Measurements from ENCODE around the gene MEAF6.

MEAF6 gene

DNA sequence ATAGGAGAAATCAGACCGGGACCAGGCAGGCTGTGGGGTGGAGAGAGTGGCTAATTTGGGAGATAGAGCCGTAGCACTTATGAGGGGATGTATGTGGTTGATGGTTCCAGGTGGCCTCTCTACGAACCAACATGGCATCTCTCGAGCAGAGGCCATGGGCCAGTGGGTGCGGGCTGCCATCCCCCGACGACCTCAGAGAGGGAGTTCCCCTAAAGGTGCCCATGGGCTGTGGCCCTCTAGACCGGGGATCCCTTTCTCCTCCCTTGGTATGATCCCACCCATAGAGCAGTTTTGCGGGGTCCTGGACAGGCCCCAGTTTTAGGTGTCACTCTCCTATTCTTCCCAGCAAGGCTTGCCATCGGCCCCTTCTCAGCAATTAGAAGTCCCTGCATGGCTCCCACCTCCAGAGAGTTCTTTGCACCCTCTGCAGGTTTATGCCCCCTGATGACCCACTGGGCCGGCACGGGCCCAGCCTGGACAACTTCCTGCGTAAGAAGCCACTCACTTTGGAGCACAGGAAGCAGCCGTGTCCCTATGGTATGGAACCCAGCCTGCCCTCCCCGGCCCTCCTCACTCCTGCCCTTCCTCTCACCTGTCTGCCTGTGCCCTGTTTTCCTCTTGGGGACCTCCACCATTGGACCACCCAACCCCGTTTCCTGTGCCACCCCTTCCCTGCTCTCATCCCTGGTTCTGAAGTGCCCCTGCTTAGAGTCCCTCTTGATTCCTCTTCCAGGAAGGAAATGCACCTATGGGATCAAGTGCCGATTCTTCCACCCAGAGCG, 32.4 kb downstream of the MEAF6 start:
- H3K4me3 Mint-ChIP-seq = peak overlapping the region in 1 of 2 donors; percentile 30
- no peaks in the 10 kb centered on the region for H3K9me3 Mint-ChIP-seq
- ATAC-seq (no peak), DNase-seq (no peak)
- peaks cover 74% of the 10 kb centered on the region for H3K4me1 Mint-ChIP-seq
- peak overlapping the region; percentile 76 to 91 for H3K27ac Mint-ChIP-seq
- H3K27me3 Mint-ChIP-seq = no peaks in the 10 kb centered on the region

DNA sequence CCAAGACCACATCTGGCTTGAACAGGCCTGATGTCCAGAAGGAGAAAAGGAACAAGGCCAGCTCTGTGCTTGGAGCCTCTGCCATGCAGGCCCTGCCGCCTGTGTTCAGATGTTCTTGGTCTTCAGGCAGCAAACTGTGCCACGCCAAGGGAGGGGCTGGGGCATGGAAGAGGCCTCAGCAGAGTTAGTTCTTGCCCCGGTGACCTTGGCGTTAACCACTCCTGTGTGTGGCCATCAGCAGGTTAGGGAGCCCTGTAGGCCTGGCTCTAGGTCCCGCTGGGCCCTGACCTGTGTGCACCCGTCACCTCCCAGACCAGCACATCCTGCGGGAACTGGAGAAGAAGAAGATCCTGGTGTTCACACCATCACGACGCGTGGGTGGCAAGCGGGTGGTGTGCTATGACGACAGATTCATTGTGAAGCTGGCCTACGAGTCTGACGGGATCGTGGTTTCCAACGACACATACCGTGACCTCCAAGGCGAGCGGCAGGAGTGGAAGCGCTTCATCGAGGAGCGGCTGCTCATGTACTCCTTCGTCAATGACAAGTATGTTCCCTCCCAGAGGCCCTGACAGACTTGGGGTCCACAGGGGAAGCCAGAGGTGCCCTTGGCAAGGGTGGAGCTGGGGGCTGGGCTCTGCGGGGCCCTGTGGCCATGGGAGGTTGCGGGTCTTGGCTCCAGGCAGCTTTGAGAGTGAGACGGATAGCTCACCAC, 33.1 kb downstream of the MEAF6 start:
- no peak for DNase-seq
- H3K9me3 Mint-ChIP-seq = no peaks in the 10 kb centered on the region

DNA sequence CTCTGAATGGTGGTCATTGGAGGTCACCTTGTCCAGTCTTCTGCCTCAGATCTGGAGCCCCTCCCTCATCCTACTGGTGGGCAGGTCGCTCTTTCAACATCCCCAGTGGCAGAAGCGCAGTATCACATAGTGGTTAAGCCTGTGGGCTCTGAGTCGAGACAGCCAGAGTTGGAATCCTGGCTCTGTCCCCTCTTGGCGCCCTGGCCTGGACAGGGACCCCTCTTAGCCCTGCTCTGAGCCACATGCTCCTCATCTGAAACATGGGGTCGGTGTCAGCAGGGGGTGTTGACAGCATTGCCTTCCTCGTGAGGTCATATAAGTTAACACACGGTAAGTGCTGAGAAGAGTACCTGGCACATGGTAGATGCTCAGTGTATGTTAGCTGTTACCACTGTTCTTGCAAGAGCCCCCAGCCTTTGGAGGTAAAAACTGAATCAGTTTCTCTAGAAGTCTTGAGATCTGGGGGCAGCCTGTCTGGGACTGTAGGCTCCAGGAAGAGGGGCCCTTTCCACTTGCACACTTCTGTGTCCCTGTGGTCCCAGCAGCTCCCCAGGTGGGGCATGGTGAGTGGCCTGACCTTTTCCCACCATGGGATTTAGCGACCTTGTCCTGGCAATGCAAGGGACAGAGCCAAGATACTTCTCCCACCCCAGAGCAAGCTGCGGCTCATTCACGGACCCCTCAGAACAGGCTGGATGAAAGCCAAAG, 33.8 kb downstream of the MEAF6 start:
- ATAC-seq = no peak
- peaks cover 59% of the 10 kb centered on the region for H3K4me1 Mint-ChIP-seq
- H3K27ac Mint-ChIP-seq = peak overlapping the region in 1 of 2 donors; percentile 3
- peak overlapping the region; percentile 95 to 99 for H3K4me3 Mint-ChIP-seq
- no peak for DNase-seq
- no peaks in the 10 kb centered on the region for H3K9me3 Mint-ChIP-seq
- no peaks in the 10 kb centered on the region for H3K27me3 Mint-ChIP-seq

More for the DNA sequence above, 33.1 kb downstream of the MEAF6 start:
- Mint-ChIP-seq H3K4me1 (peaks cover 66% of the 10 kb centered on the region), H3K4me3 (peak overlapping the region in 1 of 2 donors; percentile 60), H3K27ac (peak overlapping the region; percentile 18 to 91), H3K27me3 (no peaks in the 10 kb centered on the region)
- ATAC-seq = no peak

DNA sequence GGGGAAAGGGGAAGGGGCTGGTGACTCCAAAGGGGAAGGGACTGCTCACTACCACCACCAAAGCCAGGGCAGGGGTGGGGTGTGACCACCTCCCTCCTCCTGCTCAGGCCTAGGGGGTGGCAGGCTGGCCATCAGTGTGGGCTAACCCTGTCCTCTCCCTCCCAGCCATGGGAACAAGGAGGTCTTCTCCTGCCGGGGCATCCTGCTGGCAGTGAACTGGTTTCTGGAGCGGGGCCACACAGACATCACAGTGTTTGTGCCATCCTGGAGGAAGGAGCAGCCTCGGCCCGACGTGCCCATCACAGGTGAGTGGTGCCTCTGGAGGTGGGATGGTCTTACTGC, 34.5 kb downstream of the MEAF6 start:
- no peaks in the 10 kb centered on the region for H3K9me3 Mint-ChIP-seq
- H3K4me1 Mint-ChIP-seq = peaks cover 53% of the 10 kb centered on the region
- H3K27me3 Mint-ChIP-seq = no peaks in the 10 kb centered on the region
- H3K27ac Mint-ChIP-seq = peak overlapping the region; percentile 95 to 97
- DNase-seq (no peak), ATAC-seq (no peak)
- H3K4me3 Mint-ChIP-seq = peak overlapping the region; percentile 95 to 99

DNA sequence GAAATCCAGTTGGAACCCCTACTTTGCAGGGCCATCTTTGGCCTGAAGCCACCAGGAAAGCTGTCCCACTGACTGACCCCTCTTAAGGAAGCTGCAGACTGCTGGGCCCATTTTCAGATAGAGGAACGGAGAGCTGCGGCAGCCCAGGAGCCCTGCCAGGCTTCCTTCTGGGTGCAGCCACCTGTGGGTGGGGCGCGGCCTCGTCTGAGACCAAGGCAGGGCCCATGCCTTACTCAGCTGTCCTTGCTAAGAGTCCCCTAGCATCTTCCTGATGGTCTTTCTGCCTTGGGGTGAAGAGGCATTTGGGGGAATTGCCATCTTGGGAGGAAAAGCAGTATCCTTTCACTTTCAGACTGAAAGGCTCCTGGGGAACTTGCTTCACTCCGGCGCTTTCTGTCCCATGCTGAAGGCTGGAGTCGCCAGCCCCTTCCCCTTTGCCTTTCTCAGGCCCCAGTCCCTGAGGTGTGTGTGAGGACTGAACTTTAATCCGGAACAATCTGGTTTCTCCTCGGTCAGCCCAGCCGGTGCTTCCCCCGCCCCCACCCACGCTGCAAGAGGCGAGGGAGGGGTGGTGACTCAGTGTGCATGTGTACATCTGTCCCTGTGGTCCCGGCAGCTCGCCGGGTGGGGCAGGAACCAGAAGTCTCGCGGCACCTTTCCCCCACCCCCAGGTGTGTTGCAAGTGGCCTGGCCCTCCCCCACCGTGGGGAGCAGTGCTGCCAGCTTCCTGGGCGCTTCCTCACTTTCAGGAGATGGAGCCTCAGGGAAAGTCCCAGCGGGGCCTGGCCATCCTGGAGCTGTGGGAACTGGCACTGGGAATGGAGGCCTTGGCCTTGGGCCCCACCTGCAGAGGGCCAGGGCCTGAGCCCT, 35.1 kb downstream of the MEAF6 start:
- no peaks in the 10 kb centered on the region for H3K27me3 Mint-ChIP-seq
- ATAC-seq = peak; percentile 70
- H3K4me1 Mint-ChIP-seq = peaks cover 53% of the 10 kb centered on the region
- H3K9me3 Mint-ChIP-seq = no peaks in the 10 kb centered on the region
- DNase-seq = peak; percentile 83 to 94
- peak overlapping the region; percentile 95 to 99 for H3K4me3 Mint-ChIP-seq
- H3K27ac Mint-ChIP-seq = peak overlapping the region; percentile 95 to 97

DNA sequence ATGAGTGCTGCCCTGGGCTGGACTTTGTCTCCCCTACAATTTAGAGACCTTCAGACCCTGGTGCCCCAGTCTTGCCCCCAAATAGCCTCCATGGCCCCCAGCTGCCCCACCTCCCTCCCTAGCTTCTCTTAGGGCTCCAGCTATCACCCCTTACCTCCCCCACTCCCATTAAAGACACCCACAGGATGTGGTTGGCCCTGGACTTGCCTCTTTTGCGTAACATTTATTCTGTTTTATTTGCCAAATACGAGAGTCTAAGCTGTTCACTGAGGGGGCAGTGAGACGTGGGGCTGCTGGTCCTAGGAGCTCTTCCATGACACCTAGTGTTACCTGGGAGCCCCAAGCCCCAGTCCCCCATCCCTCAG, 35.7 kb downstream of the MEAF6 start:
- ATAC-seq = peak; percentile 37

DNA sequence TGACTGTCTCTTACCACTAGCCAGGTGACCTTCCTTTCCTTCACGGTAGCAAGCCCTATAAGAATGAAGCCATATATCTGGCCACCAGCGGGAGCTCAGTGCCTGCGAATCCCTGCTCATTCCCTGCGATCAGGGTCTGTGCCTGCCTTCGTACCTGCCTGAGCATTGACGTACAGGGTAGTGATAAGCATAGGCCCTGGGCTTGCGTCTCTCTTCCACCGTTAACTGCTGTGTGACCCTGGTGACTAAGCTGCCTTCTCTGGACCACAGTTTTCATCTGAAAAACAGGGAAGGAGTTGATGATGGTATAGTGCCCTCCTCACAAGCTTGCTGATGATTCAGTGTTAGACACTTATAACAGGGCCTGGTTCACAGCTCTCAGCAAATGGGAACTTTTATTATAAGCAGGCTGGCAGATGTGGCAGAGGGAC, 36.1 kb downstream of the MEAF6 start:
- Mint-ChIP-seq H3K4me1 (peaks cover 55% of the 10 kb centered on the region), H3K9me3 (no peaks in the 10 kb centered on the region), H3K27me3 (no peaks in the 10 kb centered on the region), H3K4me3 (peak overlapping the region; percentile 95 to 99), H3K27ac (peak overlapping the region; percentile 95 to 97)
- ATAC-seq (peak; percentile 32), DNase-seq (peak; percentile 52 to 71)

More for the DNA sequence above, 35.7 kb downstream of the MEAF6 start:
- H3K27ac Mint-ChIP-seq = peak overlapping the region; percentile 95 to 97
- no peaks in the 10 kb centered on the region for H3K9me3 Mint-ChIP-seq
- no peaks in the 10 kb centered on the region for H3K27me3 Mint-ChIP-seq
- peak; percentile 54 to 70 for DNase-seq
- peaks cover 53% of the 10 kb centered on the region for H3K4me1 Mint-ChIP-seq
- peak overlapping the region; percentile 95 to 99 for H3K4me3 Mint-ChIP-seq

DNA sequence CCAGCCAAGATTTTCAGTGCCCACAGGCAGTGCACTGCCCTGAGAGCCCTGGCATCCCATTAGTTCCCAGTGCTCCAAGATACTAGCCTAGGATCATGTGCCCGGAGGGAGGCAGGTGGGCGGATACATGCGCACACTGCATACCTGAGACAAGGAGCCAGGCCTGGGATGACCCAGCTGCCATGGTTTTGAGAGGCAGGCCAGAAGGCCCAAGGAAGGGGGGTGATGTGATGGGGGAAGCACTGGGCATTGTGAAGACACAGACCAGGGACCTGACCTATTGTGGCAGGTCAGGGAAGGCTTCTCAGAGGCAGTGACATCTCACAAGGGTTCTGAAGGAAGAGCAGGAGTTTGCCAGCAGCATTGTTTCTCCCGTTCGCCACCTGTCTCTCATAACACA, 36.6 kb downstream of the MEAF6 start:
- peak; percentile 40 to 42 for DNase-seq
- Mint-ChIP-seq H3K27me3 (no peaks in the 10 kb centered on the region), H3K4me1 (peaks cover 60% of the 10 kb centered on the region), H3K27ac (peak overlapping the region; percentile 71 to 95), H3K4me3 (peak overlapping the region; percentile 95 to 99), H3K9me3 (no peaks in the 10 kb centered on the region)
- ATAC-seq = no peak

DNA sequence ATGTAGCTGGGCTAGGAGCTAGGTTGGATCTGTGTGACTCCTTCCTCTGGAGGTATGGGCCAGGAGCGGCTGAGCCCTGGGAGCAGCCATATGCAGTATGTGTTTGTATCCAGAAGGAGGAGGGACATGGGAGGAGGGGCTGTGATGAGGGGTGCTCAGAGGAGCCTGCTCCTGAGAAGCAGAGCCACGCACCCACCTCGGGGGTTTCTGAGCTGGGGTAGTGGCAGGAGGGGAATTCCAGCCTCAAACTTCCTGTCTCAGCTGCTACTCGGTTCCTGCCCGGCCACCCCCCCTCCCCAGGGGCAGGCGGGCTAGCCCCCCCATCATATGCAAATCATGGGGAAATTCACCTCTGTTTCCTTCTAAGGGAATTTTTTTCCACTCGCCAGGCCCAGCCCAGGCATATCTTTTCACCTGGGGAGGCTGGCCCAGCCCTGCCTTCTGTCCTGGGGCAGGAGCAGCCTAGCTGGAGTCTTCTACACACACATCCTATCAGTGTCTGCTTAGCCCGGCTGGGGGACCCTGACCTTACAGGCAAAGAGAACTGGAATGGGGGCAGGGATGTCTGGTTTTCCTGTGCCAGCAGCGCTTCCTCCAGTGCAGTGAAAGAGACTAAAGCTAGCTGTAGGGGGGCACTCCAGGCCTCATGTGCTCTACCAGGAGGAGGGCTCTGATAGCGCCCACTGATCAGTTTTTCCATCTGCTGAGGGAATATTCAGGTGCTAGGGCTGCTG, 37.2 kb downstream of the MEAF6 start:
- peak; percentile 60 for ATAC-seq
- Mint-ChIP-seq H3K9me3 (no peaks in the 10 kb centered on the region), H3K4me1 (peaks cover 60% of the 10 kb centered on the region), H3K27me3 (no peaks in the 10 kb centered on the region), H3K27ac (peak overlapping the region; percentile 95), H3K4me3 (peak overlapping the region; percentile 95 to 99)
- peak; percentile 74 to 89 for DNase-seq

DNA sequence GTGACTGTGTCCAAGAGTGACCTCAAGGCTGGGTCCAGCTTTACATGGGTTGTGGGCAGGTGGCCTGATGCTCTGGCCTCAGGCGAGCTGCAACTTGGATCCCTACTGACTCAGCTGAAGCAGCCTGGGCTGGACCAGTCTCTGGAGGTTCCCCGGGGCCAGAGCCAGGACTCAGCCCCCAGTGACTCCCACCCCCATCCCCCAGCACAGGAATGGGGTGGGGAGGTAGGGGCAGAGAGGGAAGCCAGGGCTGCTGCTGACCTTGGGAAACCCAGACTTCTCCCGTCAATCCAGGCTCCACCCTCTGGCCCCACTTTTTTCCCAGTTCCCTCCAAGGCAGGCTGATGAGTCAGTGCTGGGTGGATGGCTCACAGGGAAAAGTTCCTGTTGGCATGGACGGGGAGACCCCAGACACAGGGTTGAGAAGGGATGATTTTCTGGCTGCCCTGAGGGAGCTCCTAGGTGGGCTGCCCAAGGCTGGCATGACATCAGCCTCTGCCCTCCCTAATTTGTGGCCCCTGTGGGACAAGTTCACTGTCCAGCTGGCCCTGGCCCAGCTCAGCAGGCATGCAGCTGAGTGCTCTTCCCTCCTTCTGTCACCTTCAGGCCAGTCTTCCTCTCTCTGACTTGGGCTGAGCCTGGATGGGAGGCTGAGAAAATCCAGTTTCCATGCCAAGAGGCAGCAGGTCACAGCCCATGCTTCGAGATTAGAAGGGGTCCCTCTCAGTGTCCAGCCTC, 37.9 kb downstream of the MEAF6 start:
- Mint-ChIP-seq H3K27ac (peak overlapping the region; percentile 95), H3K9me3 (no peaks in the 10 kb centered on the region), H3K4me3 (peak overlapping the region; percentile 95 to 99), H3K4me1 (peaks cover 60% of the 10 kb centered on the region), H3K27me3 (no peaks in the 10 kb centered on the region)
- DNase-seq = peak; percentile 13 to 20
- ATAC-seq = no peak

DNA sequence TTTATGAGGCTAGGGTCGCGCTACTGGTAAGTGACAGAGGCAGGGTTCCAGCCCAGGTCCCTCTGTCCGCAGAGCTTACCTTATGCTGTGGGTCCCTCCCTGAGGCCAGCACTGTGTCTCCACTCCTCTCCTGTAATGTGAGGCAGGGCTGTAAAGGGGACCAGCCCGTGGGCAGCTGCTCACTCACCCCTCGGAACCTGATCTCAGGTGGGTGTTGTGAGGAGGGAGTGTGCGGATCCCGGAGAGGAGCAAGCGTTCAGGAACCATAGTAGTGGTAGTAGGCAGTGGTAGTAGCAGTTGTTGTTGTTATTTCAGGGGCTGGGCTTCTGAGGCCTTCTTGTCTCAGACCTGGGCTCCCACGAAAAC, 38.5 kb downstream of the MEAF6 start:
- DNase-seq (peak in 1 of 2 donors; percentile 21), ATAC-seq (no peak)
- Mint-ChIP-seq H3K4me1 (peaks cover 60% of the 10 kb centered on the region), H3K4me3 (peak overlapping the region; percentile 95 to 99), H3K27ac (peak overlapping the region; percentile 91 to 93), H3K27me3 (no peaks in the 10 kb centered on the region), H3K9me3 (no peaks in the 10 kb centered on the region)

DNA sequence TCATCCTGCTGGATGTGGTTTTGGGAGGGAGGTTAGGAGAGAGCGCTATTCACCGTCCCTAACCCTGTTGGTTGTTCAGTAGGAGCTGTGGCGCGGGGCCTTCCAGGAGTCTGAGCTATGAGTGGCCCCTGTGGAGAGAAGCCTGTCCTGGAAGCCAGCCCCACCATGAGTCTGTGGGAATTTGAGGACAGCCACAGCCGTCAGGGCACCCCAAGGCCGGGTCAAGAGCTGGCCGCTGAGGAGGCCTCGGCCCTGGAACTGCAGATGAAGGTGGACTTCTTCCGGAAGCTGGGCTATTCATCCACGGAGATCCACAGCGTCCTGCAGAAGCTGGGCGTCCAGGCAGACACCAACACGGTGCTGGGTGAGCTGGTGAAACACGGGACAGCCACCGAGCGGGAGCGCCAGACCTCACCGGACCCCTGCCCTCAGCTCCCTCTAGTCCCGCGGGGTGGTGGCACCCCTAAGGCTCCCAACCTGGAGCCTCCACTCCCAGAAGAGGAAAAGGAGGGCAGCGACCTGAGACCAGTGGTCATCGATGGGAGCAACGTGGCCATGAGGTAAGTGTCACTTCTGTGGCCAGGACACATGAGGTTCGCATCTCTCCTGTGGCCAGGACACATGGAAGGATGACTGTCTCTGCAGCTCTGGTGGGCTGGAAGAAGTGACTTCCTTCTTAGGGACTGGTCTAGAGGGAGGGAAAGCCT, 39.0 kb downstream of the MEAF6 start:
- peak overlapping the region; percentile 95 to 99 for H3K4me3 Mint-ChIP-seq
- peak overlapping the region; percentile 92 to 93 for H3K27ac Mint-ChIP-seq
- no peaks in the 10 kb centered on the region for H3K27me3 Mint-ChIP-seq
- ATAC-seq (no peak), DNase-seq (peak; percentile 20 to 23)
- H3K4me1 Mint-ChIP-seq = peaks cover 58% of the 10 kb centered on the region
- no peaks in the 10 kb centered on the region for H3K9me3 Mint-ChIP-seq

DNA sequence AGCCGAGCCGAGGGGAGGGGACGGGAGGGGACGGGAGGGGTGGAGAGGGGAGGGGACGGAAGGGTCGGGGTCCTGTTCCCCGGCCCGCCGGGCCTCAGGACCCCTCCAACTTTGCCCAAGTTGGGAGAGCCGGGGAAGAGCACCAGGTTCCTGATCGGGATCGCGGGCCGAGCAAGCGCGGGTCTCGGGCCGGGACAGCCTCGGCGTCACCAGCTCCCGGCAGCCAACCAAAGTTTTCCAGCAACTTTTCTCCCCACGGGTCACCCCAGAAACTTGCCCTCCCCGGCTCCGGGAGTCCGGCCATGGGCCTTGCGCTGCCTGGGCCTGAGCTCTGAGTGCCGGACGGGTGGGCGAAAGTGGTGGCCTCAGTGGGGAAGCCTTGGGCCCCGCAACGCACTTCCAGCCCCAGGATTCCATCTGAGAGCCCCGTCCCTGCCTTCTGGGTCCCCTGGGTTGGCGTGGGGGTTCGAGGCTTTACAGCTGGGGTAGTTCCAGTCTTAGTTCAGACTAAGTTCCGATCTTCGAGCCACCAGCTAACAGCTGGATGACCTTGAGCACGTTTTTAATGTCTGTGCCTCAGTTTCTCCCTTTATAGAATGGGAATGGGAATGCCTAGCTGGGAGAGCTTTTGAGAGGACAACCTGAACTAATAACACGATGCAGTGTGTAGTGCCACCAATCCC, 39.7 kb downstream of the MEAF6 start:
- Mint-ChIP-seq H3K4me1 (peaks cover 58% of the 10 kb centered on the region), H3K4me3 (peak overlapping the region; percentile 95 to 99), H3K27ac (peak overlapping the region; percentile 90 to 92), H3K9me3 (no peaks in the 10 kb centered on the region), H3K27me3 (no peaks in the 10 kb centered on the region)
- no peak for ATAC-seq
- DNase-seq = peak; percentile 43 to 44

Measured in stimulated activated naive CD8-positive, alpha-beta T cell treated with anti-CD3 and anti-CD28 coated beads, Interleukin-15, amount 100 ng/mL, for 72 hours (primary cell).